Measurements from ENCODE around the gene LRP1-AS. TPM values are rescaled to one million over a fixed set of nuclear protein-coding genes. Genes with fewer than 3 reads are reported as not detected.

The LRP1-AS gene
- total RNA-seq, 1 experiment from 2014 or later, result not detected

GRCh38 chr12:57176846-57177245 is 29.4 kb upstream of the LRP1-AS start:
- intact Hi-C loops (cut with micrococcal nuclease), result no loop called here
- Histone ChIP-seq H3K4me1 (ENCODE audit: control insufficient read depth in 1 of 2, insufficient read depth in 2 of 2, low read length in 2 of 2) (peaks cover 18 to 28% of the 10 kb centered on the region in 2 experiments), H4K20me1 (ENCODE audit: insufficient read depth) (no peaks in the 10 kb centered on the region), H3K27ac (ENCODE audit: low read depth, low read length) (no peak overlapping the region), H3K36me3 (ENCODE audit: control insufficient read depth in 1 of 2, insufficient read depth in 2 of 2, low read length in 2 of 2) (no peaks in the 10 kb centered on the region; a peak in 1 of 4 replicates), H3K9me2 (ENCODE audit: insufficient read depth) (no peaks in the 10 kb centered on the region), H3K4me2 (ENCODE audit: low read length) (peak overlapping the region; percentile 56), H3K79me2 (ENCODE audit: insufficient read depth, low read length) (no peaks in the 10 kb centered on the region), H3K9ac (ENCODE audit: low read length) (no peak overlapping the region), H3K27me3 (ENCODE audit: insufficient read depth, low read length) (no peaks in the 10 kb centered on the region), H3K4me3 (replicated peaks in 1 of 2; ENCODE audit: low read depth in 1 of 2, low read length in 2 of 2) (no peak overlapping the region), H2AFZ (ENCODE audit: low read depth, low read length, poor library complexity, severe bottlenecking) (no peak overlapping the region), H3K9me3 (ENCODE audit: control insufficient read depth in 1 of 2, insufficient read depth in 1 of 2, low read depth in 1 of 2, low read length in 2 of 2) (no peaks in the 10 kb centered on the region)
- POLR2A ChIA-PET, result interaction anchor here (1.3 kb wide), 1 partner anchor 49 kb away, joined by 7 read pairs; the partner anchor contains the start of gene LRP1
- TF ChIP-seq RAD21 (IDR thresholded peaks at IDR 0.05; ENCODE audit: low read depth) (no peak), SP1 (IDR thresholded peaks at IDR 0.05; ENCODE audit: low read depth) (no peak), EZH2phosphoT487 (IDR thresholded peaks at IDR 0.05; ENCODE audit: borderline replicate concordance) (no peak), TCF7L2 (IDR thresholded peaks at IDR 0.05; ENCODE audit: borderline replicate concordance, extremely low read depth, insufficient read depth, insufficient read length) (no peak), CBX3 (IDR thresholded peaks at IDR 0.05; ENCODE audit: low read depth) (no peak), CTCF (IDR thresholded peaks at IDR 0.05 in 2 of 3, conservative IDR thresholded peaks at IDR 0.05 in 1 of 3; ENCODE audit: borderline replicate concordance in 1 of 3, insufficient read depth in 1 of 3, low read depth in 2 of 3, low read length in 2 of 3) (no peak), FOSL1 (IDR thresholded peaks at IDR 0.05; ENCODE audit: low read depth) (no peak), ZBTB33 (IDR thresholded peaks at IDR 0.05; ENCODE audit: extremely low read depth, insufficient replicate concordance, low read length) (no peak), ZFX (IDR thresholded peaks at IDR 0.05) (no peak), ATF3 (IDR thresholded peaks at IDR 0.05) (no peak), SRF (IDR thresholded peaks at IDR 0.05; ENCODE audit: low read depth) (no peak), POLR2AphosphoS5 (IDR thresholded peaks at IDR 0.05; ENCODE audit: low read depth, low read length) (no peak), EZH2 (IDR thresholded peaks at IDR 0.05) (no peak), MAX (IDR thresholded peaks at IDR 0.05) (no peak), SIN3A (IDR thresholded peaks at IDR 0.05; ENCODE audit: low read depth) (no peak), EGR1 (IDR thresholded peaks at IDR 0.05; ENCODE audit: low read depth) (no peak), CEBPB (IDR thresholded peaks at IDR 0.05; ENCODE audit: low read depth) (no peak), JUND (IDR thresholded peaks at IDR 0.05) (no peak), ELF1 (IDR thresholded peaks at IDR 0.05; ENCODE audit: borderline replicate concordance, low read depth) (no peak)
- ATAC-seq (no peak), DNase-seq (ENCODE audit: low read depth, low spot score) (no peak)
- BruUV-seq (replicated peaks), result no TSS peak
- CTCF ChIA-PET, result interaction anchor here (1.0 to 5.0 kb wide), 3 partner anchors 37 to 108 kb away, joined by 5 to 23 read pairs (median 6); no protein-coding TSS in a partner anchor
- RAD21 ChIA-PET (ENCODE audit: low non-redundant PET in 1 of 2, low total read pairs in 2 of 2, uncharacterized antibody in 2 of 2, unreplicated experiment in 2 of 2), result interaction anchor here in 1 of 2 experiments (0.8 to 1.9 kb wide), 2 partner anchors 49 to 53 kb away, joined by 3 to 7 read pairs; no protein-coding TSS in a partner anchor

Data from HCT116 (cell line).